Measurements from ENCODE around the gene CENATAC.
"Not testable (repeated sequence)": the region's sequence is repeated elsewhere in the genome, so short reads cannot be mapped to it uniquely, and the experiment has no call there.

CENATAC gene

DNA sequence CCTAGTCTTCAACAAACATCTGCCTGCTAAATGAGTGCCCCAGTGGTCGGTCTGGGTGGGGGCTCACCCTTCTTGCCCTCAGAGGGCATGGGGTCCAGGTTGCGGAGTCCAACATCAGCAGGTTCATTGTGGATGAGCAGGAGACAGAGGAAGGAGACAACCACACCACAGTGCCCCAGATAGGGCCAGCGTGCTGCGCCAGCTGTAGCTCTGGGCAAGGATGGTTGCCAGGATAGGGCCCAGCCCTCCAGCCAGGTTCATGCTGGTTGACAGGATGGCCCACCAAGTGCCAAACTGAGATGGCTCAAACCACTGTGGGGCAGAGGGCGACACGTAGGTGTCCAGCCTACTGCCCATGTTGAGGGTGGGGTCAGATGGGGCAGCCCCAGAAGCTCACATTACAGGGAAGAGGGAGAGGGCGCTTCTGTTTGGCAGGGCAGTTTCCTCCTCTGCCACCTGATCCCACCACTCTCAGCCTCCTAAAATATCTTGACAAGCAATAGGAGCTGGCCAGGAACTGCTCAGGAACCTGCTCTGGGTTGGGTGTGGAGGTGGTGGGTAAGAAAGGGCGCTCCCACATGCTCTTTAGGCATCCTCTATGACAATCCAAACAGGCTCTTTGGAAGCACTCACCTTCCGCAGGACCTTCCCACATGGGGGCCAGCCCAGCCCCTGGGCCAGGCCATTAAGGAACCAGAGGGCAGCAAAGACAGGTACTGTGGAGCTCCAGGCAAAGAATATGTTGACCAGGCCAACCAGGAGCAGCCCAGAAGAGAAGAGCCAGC, 29.8 kb downstream of the CENATAC start:
- FAIRE-seq: no peak

- FAIRE-seq: no peak
Measured at GRCh38 chr11:119028346-119029068, 30.6 kb downstream of the CENATAC start.

DNA sequence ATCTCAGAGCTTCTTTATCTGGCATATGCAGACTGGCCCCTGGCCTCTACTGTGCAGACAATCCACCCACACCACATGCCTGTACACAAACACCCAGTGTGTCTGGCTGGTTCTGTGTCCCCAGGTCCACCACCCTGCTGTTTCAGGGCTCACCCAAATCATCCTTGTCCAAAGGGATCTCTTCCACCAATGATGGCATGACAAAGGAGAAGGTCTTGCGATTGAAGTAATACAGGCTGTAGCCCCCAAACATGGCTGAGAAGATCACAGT, 31.1 kb downstream of the CENATAC start:
- no peak for FAIRE-seq

DNA sequence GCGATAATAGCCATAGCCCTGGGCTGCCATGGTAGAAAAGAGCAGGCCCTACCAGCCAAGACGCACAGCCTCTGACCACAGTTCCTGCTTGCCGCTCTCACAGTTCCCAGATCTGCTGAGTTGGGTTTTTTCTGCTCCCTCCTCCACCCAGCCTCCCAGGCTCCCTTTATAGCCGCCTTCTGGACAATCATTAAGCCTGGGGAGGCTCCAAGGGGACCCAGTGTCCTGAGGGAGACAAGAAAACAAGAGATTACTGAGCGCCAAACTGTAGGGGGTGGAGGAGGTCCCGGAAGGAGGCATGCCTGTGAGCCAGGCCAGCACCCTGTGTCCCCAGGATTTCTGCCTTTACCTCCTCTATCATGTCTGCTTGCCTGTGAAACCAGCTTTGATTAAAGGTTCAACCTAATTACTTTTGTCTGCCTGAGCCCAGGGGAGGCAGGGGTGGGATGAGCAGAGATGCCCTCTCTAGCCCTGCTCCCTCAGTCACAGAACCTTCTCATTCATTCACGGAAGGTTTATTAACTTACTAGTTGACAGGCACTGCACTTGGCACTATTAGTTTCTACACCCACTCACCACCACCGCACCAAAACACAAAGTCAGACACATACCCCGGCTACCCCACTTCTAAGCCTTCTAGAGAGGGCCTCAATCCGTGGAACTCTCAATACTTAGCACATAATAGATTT, 31.5 kb downstream of the CENATAC start:
- no peak for FAIRE-seq

GRCh38 chr11:119030029-119030328, 32.0 kb downstream of the CENATAC start:
- no peak for FAIRE-seq

DNA sequence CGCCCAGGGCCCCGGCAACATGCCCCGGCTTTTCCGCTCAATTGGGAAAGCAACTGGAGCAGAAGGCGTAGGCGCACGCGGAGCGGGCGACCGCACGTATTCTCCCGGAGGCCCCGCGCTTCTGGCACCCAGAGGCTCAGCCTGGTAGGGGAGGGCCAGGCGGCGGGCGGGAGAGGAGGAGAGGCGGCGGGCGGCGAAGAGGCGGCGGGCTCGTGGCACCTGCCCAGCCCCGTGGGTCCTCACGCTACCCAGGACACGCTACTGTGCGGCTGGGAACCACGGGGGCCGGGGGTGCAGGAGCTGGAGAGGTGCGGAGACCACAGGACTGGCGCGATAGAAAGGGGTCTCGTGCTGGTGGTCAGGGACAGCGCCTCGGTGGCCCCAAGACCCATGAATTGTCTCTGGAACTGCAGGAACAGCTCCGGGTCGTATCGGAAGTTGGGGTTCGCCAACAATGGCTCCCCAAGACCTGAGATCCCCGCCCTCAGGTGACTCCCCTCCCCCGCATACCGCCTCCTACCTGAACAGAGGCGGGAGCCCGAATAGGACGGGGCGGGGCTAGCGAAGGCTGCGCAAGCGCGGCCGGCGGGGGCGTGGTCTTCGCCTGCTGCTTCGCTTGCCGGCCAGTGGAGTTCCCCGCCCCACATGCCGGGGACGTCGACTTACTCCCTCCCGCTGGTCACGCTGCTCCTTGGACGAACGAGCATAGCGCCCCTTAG, 32.5 kb downstream of the CENATAC start, which contains the start of gene SLC37A4:
Gene SLC37A4, minus strand, starts transcription at position 549 of the 719 bp plus-strand sequence.
- peak; percentile 84 for FAIRE-seq

DNA sequence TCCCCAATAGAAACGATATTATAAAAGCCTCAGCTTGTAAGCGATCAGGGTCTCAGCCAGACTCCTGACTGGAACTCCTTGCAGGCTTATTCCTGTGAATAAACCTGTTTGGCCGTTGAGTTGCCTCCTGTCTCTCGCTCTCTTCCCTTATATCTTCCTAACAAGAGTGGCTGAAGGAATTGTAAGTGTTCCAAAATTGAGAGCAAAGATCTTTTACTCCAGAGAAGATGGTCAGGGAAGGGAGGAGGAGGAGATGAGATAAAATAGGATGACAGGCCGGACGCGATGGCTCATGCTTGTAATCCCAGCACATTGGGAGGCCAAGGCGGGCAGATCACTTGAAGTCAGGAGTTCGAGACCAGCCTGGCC, 34.0 kb downstream of the CENATAC start:
- FAIRE-seq: no peak

- FAIRE-seq: not testable (repeated sequence)
Measured at GRCh38 chr11:119033421-119033820, 35.5 kb downstream of the CENATAC start.

DNA sequence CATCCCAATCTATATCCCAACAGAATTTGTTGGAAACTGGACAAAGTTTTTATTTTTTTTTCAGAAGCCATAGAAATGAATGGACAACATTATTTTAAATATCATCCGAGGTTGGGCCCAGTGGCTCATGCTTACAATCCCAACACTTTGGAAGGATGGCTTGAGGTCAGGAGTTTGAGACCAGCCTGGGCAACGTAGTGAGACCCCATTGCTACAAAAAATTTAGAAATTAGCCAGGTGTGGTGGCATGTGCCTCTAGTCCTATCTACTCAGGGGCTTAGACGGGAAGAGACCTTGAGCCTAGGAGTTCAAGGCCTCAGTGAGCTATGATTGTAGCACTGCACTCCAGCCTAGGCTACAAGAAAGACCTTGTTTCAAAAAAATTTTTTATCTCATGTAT, 36.9 kb downstream of the CENATAC start:
- FAIRE-seq: no peak

- no peak for FAIRE-seq
Measured at GRCh38 chr11:119038884-119039283, 40.9 kb downstream of the CENATAC start.

DNA sequence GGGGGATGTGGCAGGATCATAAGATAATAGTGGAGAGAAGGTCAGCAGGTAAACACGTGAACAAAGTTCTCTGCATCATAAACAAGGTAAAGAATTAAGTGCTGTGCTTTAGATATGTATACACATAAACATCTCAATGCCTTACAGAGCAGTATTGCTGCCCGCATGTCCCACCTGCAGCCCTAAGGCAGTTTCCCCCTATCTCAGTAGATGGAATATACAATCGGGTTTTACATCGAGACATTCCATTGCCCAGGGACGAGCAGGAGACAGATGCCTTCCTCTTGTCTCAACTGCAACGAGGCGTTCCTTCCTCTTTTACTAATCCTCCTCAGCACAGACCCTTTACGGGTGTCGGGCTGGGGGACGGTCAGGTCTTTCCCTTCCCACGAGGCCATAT, 41.5 kb downstream of the CENATAC start:
- not testable (repeated sequence) for FAIRE-seq

GRCh38 chr11:119041821-119042514, 44.0 kb downstream of the CENATAC start:
- FAIRE-seq: no peak

- no peak for FAIRE-seq
Measured at GRCh38 chr11:119042927-119043326, 45.0 kb downstream of the CENATAC start.

- FAIRE-seq: no peak
Measured at GRCh38 chr11:119044708-119045107, 46.8 kb downstream of the CENATAC start.

DNA sequence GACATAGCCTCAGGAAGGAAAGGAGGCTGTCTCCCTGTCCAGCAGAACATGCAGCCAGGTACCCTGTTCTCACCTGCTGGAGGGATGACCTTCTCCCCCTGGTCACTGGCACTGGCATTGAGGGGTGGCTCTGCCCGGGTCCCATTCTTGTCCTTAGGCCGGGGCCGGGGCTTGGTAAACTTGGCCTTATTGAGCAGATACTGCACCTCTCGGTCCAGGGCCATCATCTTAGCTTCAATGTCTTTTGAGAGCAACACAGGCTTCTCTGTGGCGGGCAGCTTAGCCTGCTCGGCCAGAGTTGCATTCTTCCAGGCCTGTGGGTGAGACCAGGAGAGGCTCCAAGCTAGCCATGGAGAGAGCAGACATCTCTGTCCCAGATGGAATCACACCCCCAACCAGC, 48.6 kb downstream of the CENATAC start:
- FAIRE-seq: no peak

GRCh38 chr11:119047205-119047604, 49.3 kb downstream of the CENATAC start:
- FAIRE-seq: no peak

DNA sequence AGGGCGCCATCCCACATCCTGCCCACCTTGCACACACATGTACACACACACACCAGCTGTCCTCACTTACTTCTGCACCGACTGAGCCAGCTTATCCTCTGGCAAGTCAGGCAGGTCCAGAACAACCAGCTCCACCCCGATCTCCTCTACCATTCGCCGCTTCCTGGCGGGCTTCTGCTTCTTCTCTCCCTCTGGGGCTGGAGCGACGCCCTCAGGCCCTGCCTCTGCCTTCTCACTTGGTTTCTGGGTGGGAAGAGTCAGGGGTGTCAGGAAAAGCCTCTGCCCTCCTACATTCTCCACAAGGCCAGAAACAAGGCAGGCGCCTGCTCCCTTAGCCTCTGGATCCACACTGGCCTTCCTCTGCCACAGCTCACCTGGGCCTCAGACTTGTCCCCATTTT, 50.7 kb downstream of the CENATAC start:
- FAIRE-seq: no peak

DNA sequence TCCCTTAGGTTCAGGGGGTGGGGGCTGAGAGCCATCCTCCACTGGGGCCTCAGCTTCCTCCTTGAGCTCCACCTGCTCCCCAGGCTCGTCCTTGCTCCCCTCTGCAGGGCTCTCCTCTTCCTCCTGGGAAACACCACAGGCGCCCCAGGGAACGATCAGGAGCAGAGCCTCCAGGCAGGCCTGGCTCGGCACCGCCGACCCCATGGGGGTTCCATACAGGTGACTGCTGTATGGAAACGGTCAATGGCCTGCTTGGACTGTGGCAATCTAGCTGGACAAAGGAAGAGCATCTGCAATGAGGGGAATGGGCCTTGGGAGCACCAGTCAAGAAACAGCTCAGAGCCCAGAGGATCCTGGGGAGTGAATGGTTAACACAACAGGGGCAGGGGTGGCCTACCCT, 51.1 kb downstream of the CENATAC start:
- no peak for FAIRE-seq

DNA sequence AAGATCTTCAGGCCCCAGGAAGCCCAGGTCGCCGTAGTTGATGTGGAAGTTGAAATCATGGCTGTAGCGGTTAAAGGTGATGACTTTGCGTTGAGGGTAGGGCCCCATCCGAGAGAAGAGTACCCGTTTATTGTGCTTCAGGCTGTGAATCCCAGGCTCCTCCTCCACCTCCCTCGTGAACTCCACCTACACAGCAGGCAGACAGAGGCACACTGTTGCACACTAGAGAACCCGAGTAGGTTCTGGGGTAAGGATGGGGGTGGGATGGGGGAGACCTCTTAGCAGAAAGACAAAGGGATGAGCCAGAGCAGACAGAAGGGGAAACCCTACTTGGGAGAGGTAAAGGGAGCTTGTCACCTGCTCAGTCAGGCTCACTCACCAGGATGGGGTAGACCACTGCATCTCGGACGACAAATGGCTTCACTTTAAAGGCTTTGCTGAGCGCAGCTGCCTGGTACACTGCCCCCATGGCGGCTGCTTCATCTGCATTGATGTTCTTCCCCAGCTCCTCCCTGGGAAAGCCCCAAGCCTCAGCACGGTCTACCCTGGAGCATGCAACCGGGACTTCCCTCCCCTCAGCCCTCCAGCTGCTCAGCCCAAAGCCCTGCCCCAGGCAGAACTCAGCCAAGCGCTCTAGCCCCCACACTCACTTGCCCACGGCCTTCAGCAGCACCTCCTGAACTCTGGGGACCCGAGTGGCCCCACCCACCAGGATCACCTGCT, 53.7 kb downstream of the CENATAC start:
- FAIRE-seq: no peak

GRCh38 chr11:119052163-119052814, 54.4 kb downstream of the CENATAC start:
- FAIRE-seq: no peak

GRCh38 chr11:119054418-119054817, 56.5 kb downstream of the CENATAC start:
- no peak for FAIRE-seq

DNA sequence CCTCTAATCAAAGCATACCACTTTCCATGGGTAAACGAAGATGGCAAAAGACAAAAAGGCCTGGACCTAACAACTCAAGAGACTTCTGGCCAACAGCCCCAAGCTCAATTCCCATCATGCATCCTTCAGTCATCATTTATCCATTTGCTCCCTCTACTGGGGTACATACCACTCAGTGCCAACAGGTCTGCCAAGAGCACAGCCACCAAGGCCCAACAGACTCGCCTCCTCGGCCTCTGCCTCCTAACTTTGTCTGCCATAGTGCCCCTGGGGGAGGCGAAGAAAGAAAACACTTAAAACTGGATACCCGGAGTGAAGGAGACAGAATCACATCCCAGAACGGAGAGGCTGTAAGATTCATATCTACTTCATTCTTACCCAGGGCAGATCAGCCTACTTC, 58.0 kb downstream of the CENATAC start:
- no peak for FAIRE-seq
